ENCODE results near the gene MAGI1. TPM values are rescaled to one million over a fixed set of nuclear protein-coding genes. Genes with fewer than 3 reads are reported as not detected.

MAGI1 gene
- total RNA-seq, 3 donors from 2014 or later = 22.1 to 94.4 (median 70.5) TPM

- intact Hi-C loops (cut with DNase I; ENCODE audit: low total_unique reads) = no loop called here
- Histone ChIP-seq H3K4me1 (no peaks in the 10 kb centered on the region), H3K4me3 (no peak overlapping the region), H3K36me3 (no peaks in the 10 kb centered on the region), H3K27ac (no peak overlapping the region), H3K9me3 (no peaks in the 10 kb centered on the region), H3K27me3 (no peaks in the 10 kb centered on the region)
- no peak for TF ChIP-seq CTCF (IDR thresholded peaks at IDR 0.05)
- TF ChIP-seq POLR2AphosphoS5 (IDR thresholded peaks at IDR 0.05) = no peak
- TF ChIP-seq POLR2A (IDR thresholded peaks at IDR 0.05) = no peak
- DNase-seq (ENCODE audit: low spot score in 2 of 2) = no peak
Measured at GRCh38 chr3:65508750-65509422, 529.8 kb downstream of the MAGI1 start.

DNA sequence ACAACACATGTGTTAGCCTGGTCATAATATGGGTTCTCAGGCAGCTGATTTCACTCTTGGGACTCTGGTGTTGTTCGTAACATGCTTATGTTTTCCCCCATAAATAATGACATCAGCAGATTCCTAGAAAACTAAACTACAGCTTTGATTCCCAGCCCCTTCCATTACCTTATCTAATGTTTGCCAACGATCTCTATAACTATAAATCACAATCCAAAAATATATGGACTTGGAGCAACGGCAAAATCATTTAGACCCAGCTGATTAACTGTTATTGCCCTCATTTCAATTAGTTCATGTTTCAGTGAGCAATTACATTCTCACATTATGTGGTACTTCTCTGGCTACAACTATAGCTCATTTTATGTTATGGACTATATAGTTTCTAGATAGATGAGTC is 531.3 kb downstream of the MAGI1 start:
- H3K4me1 ChIP-seq = no peaks in the 10 kb centered on the region
- H3K9me3 ChIP-seq = no peaks in the 10 kb centered on the region
- DNase-seq (ENCODE audit: low spot score in 2 of 2) = no peak
- no peaks in the 10 kb centered on the region for H3K27me3 ChIP-seq
- no peak overlapping the region for H3K27ac ChIP-seq
- no peaks in the 10 kb centered on the region for H3K36me3 ChIP-seq
- H3K4me3 ChIP-seq = no peak overlapping the region
- TF ChIP-seq POLR2A (IDR thresholded peaks at IDR 0.05) (no peak), POLR2AphosphoS5 (IDR thresholded peaks at IDR 0.05) (no peak), CTCF (IDR thresholded peaks at IDR 0.05) (no peak)
- intact Hi-C loops (cut with DNase I; ENCODE audit: low total_unique reads) = no loop called here

DNA sequence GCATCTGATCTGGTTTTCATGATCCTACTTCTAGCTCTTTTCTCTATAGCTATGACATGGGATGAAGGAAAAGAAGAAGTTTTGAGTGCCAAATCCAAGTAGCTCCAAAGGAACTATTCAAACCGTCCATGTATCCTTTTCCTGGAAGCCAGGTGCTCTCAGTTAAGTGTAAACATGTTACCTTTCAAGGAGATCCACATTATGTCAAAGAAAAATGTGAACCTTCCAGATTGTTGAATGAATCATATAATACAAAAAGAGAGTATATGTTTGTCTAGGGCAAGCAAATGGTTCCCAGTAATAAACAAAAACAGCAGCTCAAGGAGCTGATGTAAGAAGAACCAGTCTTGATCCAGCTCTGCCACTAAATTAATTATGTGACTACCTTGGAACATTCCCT is 534.9 kb downstream of the MAGI1 start:
- H3K36me3 ChIP-seq = no peaks in the 10 kb centered on the region
- H3K27me3 ChIP-seq = no peaks in the 10 kb centered on the region
- H3K4me3 ChIP-seq = no peak overlapping the region
- H3K4me1 ChIP-seq = no peaks in the 10 kb centered on the region
- intact Hi-C loops (cut with DNase I; ENCODE audit: low total_unique reads) = no loop called here
- no peak overlapping the region for H3K27ac ChIP-seq
- TF ChIP-seq POLR2A (IDR thresholded peaks at IDR 0.05) (no peak), POLR2AphosphoS5 (IDR thresholded peaks at IDR 0.05) (no peak), CTCF (IDR thresholded peaks at IDR 0.05) (no peak)
- DNase-seq (ENCODE audit: low spot score in 2 of 2) = no peak
- no peaks in the 10 kb centered on the region for H3K9me3 ChIP-seq

DNA sequence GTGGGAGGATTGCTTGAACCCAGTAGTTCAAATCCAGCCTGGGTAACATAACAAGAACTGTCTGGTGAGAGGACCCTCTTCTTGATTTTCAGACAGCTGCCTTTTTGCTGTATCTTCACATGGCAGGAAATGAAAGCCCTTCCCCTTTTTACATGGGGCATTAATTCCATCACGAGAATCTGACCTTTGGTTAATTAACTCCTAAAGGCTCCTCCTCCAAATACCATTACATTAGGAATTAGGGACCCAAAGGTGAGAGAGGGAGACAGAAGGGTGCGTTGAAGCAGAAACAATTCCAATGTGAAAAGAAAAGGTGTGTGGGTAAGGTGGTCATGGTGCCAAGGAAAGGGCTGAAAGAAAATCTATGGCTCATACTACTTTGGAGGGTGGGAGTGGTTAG is 536.2 kb downstream of the MAGI1 start:
- Histone ChIP-seq H3K27me3 (no peaks in the 10 kb centered on the region), H3K36me3 (no peaks in the 10 kb centered on the region), H3K9me3 (no peaks in the 10 kb centered on the region), H3K27ac (no peak overlapping the region), H3K4me1 (no peaks in the 10 kb centered on the region), H3K4me3 (no peak overlapping the region)
- TF ChIP-seq CTCF (IDR thresholded peaks at IDR 0.05) = no peak
- TF ChIP-seq POLR2AphosphoS5 (IDR thresholded peaks at IDR 0.05) = no peak
- TF ChIP-seq POLR2A (IDR thresholded peaks at IDR 0.05) = no peak
- DNase-seq (ENCODE audit: low spot score in 2 of 2) = no peak
- intact Hi-C loops (cut with DNase I; ENCODE audit: low total_unique reads) = no loop called here

DNA sequence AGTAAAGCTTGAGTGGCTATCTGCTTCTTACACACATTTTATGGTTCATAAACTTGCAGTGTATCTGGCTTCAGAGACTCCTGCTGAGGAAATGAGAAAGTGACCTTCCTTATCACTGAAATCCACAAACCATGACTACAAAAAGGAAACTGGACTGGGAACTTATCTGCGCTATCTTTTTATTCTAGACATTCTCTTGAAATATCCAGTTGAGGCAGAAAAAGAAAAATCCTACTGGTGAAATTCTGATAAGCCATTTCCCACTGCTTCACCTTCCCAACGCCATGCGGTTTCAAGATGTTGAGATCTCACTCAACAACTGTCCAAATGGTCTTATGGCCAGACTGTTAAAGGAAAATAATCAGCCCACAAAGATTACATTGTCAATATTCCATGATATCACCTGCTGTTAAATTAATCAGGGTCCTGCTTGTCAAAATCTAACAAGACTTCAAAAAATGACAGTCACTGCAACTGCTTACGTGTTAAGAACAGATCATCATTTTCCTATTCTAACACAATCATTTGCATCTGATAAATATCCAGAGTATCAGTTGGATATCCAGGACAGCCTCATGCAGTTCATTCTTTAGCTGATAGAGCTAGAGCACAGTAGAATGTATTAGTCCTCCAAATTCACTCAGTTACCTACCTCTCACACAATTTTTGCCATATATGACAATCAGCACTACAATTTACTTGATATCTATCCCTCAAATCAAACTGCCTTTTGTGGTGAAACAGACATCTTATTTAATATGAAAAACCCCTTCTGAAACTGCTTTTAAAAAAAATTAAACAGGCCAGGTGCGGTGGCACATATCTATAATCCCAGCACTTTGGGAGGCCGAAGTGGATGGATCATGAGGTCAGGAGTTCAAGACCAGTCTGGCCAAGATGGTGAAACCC is 538.1 kb downstream of the MAGI1 start:
- no peaks in the 10 kb centered on the region for H3K9me3 ChIP-seq
- DNase-seq (ENCODE audit: low spot score in 2 of 2) = no peak
- H3K36me3 ChIP-seq = no peaks in the 10 kb centered on the region
- intact Hi-C loops (cut with DNase I; ENCODE audit: low total_unique reads) = no loop called here
- no peak overlapping the region for H3K4me3 ChIP-seq
- H3K27me3 ChIP-seq = no peaks in the 10 kb centered on the region
- no peaks in the 10 kb centered on the region for H3K4me1 ChIP-seq
- TF ChIP-seq POLR2A (IDR thresholded peaks at IDR 0.05) = no peak
- no peak for TF ChIP-seq CTCF (IDR thresholded peaks at IDR 0.05)
- TF ChIP-seq POLR2AphosphoS5 (IDR thresholded peaks at IDR 0.05) = no peak
- H3K27ac ChIP-seq = no peak overlapping the region

All from breast epithelium (tissue), 4 donors.